ENCODE data around the gene MARVELD1.

DNA sequence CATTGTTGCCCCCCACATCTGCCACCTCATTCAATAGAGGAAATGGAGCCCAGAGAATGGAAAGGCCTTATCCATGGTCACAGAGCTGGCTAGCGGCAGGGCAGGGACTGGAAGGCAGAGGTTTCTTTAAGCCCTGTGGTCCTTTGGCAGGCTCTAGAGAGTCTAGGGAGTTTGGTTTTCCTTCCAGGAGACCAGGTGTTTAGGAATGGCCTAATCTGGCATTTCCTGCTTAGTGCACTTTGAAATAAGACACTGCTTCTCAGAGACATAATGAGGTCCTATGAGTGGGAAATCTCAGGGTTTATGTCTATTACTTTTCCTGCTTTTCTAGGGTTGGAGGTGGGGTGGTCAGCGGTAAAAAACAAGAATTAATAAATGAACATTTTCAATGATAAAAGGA lies 6.1 kb downstream of the MARVELD1 start:
- TF ChIP-seq POLR2A (IDR thresholded peaks at IDR 0.05): no peak
- TF ChIP-seq, protein P1, sequence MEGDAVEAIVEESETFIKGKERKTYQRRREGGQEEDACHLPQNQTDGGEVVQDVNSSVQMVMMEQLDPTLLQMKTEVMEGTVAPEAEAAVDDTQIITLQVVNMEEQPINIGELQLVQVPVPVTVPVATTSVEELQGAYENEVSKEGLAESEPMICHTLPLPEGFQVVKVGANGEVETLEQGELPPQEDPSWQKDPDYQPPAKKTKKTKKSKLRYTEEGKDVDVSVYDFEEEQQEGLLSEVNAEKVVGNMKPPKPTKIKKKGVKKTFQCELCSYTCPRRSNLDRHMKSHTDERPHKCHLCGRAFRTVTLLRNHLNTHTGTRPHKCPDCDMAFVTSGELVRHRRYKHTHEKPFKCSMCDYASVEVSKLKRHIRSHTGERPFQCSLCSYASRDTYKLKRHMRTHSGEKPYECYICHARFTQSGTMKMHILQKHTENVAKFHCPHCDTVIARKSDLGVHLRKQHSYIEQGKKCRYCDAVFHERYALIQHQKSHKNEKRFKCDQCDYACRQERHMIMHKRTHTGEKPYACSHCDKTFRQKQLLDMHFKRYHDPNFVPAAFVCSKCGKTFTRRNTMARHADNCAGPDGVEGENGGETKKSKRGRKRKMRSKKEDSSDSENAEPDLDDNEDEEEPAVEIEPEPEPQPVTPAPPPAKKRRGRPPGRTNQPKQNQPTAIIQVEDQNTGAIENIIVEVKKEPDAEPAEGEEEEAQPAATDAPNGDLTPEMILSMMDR (IDR thresholded peaks at IDR 0.05): no peak

All from stomach (tissue), 4 donors.